Endothelial cell of umbilical vein (primary cell): ENCODE data around the gene PGA3.
"Not testable (repeated sequence)": the region's sequence is repeated elsewhere in the genome, so short reads cannot be mapped to it uniquely, and the experiment has no call there.

ENCODE experiments used
- EZH2 ChIP-seq: IDR thresholded peaks from 2 replicates; pipeline ENCODE4 v1.6.1; 2012; ENCODE audit warnings: borderline replicate concordance, low read depth, mild to moderate bottlenecking, moderate library complexity, low read length, inconsistent platforms; ENCODE audit not compliant: severe bottlenecking
- GATA2 ChIP-seq: IDR thresholded peaks from 2 replicates; pipeline ENCODE4 v1.7.0; 2011; ENCODE audit warnings: low read depth, mild to moderate bottlenecking, moderate library complexity, mixed read lengths, low read length; ENCODE audit not compliant: insufficient read length, insufficient read depth
- MYC ChIP-seq: IDR thresholded peaks from one replicate; pipeline ENCODE4 v1.6.1; 2011; ENCODE audit warnings: mild to moderate bottlenecking, low read depth, low read length
- POLR2A ChIP-seq: IDR thresholded peaks from 2 replicates; pipeline ENCODE4 v1.6.1; 2012; ENCODE audit warnings: low read depth, mild to moderate bottlenecking, control low read depth, low read length
- POLR2AphosphoS5 ChIP-seq: IDR thresholded peaks from 2 replicates; pipeline ENCODE4 v1.6.1; 2012; ENCODE audit warnings: low read depth, mild to moderate bottlenecking, control low read depth, low read length, moderate library complexity; ENCODE audit not compliant: insufficient read depth
- TF ChIP-seq, protein P1 (sequence below), 2 donors: IDR thresholded peaks; 1 replicate in 1 of 2; 2 replicates in 1 of 2; pipeline ENCODE4 v1.5.1; 2011; ENCODE audit warnings: low read length in 2 of 2, mild to moderate bottlenecking in 2 of 2, moderate library complexity in 2 of 2, control low read depth in 1 of 2, inconsistent platforms in 1 of 2, low read depth in 1 of 2; ENCODE audit not compliant: insufficient read depth in 1 of 2; ENCODE audit errors: extremely low read depth in 1 of 2
- TF ChIP-seq, protein P2 (sequence below): IDR thresholded peaks from 2 replicates; pipeline ENCODE4 v1.6.1; 2011; ENCODE audit not compliant: insufficient read depth, insufficient read length

DNA sequence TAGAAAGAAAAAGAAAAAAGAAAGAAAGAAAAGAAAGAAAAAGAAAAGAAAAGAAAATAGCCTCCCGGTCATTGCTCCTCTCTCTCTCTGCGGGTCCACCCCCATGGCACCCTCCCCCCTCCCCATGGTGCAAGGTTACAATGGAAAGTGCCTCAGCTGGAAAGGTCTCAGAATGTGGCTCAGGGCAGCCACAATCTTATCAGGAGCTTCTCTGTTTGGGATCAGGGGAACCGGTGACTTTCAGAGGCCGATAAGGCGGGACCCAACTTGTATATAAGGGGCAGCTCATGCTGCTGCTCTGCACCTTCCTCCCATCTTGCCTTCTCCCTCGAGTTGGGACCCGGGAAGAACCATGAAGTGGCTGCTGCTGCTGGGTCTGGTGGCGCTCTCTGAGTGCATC, 37.6 kb downstream of the PGA3 start, which contains the start of gene PGA5:
- TF ChIP-seq, protein P1, sequence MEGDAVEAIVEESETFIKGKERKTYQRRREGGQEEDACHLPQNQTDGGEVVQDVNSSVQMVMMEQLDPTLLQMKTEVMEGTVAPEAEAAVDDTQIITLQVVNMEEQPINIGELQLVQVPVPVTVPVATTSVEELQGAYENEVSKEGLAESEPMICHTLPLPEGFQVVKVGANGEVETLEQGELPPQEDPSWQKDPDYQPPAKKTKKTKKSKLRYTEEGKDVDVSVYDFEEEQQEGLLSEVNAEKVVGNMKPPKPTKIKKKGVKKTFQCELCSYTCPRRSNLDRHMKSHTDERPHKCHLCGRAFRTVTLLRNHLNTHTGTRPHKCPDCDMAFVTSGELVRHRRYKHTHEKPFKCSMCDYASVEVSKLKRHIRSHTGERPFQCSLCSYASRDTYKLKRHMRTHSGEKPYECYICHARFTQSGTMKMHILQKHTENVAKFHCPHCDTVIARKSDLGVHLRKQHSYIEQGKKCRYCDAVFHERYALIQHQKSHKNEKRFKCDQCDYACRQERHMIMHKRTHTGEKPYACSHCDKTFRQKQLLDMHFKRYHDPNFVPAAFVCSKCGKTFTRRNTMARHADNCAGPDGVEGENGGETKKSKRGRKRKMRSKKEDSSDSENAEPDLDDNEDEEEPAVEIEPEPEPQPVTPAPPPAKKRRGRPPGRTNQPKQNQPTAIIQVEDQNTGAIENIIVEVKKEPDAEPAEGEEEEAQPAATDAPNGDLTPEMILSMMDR (IDR thresholded peaks at IDR 0.05; ENCODE audit: extremely low read depth in 1 of 2, insufficient read depth in 1 of 2, low read depth in 1 of 2, low read length in 2 of 2) = not testable (repeated sequence)
- not testable (repeated sequence) for TF ChIP-seq POLR2A, POLR2AphosphoS5, EZH2, MYC, GATA2
- TF ChIP-seq, protein P2, sequence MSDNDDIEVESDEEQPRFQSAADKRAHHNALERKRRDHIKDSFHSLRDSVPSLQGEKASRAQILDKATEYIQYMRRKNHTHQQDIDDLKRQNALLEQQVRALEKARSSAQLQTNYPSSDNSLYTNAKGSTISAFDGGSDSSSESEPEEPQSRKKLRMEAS = not testable (repeated sequence)
